Limb (tissue), 2 donors: ENCODE results near the gene DUS2.

Experiments used
- DNase-seq, 2 donors: peaks; one replicate each; pipeline ENCODE4 v3.0.0-alpha.2; 2016; ENCODE audit errors: extremely low spot score in 2 of 2

The DUS2 gene

DNA sequence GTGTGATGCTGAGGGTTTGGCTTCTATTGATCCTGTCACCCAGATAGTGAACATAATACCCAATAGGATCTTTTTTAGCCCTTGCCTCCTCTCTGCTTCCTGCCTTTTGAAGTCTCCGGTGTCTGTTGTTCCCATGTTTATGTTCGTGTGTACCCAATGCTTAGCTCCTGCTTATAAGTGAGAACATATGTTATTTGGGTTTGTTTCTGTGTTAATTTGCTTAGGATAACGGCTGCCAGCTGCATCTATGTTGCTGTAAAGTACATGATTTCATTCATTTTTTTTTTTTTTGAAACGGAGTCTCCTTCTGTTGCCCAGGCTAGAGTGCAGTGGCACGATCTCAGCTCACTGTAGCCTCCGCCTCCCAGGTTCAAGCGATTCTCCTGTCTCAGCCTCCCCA is 23.0 kb downstream of the DUS2 start:
- DNase-seq = no peak

- no peak for DNase-seq
These were observed 24.9 kb downstream of the DUS2 start for GRCh38 chr16:68047987-68048386.

DNA sequence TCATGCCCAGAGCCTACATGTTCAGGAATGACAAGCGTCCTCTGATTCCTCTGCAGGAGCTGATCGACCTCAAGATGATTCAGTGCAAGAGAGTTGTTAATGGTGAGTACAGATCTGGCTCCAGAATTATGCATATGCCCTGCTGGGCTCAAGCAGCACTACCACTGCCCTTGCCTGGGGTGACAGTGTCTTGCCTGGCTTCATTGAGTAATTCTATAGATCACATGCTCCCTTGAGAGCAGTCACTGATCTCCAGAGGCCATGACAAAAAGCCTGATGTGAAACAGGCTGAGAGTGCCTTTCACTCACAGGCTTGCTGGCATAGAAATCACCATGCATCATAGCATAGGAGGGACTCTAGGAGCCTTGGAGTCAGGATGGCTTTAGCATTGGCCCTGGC is 26.4 kb downstream of the DUS2 start:
- no peak for DNase-seq

DNA sequence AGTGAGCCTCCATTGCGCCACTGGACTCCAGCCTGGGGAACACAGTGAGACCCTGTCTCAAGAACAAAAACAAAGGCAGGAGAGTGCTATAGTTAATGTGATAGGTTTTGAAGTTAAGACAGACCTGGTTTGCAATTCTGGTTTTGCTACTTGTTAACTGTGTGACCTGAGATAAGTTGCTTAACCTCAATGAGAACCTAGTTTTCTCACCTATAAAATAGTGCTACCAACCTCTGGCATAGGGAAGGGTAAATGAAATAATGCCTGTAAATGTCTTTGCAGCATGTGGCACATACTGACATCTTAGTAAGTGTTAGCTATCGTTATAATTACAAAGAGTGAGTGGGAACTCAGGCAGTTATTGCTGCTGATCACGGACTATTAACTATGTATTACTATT is 32.3 kb downstream of the DUS2 start:
- DNase-seq = no peak

DNA sequence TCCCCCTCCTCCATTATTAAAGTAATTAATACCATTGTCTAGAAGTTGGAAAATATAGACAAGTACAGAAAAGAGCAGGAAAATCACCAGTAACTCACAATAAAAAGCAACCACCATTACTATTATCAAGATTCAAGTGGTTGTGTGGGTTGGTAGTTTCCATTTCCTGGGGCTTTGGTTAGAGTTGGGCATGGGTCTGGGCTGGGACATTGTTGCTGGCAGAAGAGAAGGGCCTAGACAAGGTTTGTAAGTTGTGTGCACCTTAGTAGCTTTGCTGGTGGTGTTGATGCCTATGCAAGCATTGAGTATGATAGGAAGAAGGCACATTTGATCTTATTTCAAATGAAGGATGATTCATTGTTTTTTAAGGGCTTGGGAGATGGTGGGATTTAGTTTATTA is 36.7 kb downstream of the DUS2 start:
- no peak for DNase-seq

DNA sequence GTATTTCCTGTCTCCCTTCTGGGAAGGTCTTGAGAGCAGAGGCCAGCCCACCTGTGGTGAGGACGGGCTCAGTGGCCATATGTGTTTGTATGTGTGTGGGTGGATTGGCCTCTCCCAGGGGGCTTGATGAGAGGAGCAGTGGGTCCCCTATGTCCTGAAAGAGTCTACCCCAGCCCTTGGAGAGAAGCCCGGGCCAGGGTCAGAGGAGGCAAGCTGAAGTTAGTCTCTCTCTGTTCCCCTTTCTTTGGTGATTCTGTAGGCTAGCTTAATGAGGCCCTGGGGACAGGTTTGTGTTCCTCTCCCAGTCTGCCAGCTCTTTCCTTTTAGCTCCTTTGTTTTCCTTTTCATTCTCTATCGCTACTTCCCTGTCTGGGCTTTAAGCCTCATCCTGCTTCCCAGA is 38.3 kb downstream of the DUS2 start:
- no peak for DNase-seq

DNA sequence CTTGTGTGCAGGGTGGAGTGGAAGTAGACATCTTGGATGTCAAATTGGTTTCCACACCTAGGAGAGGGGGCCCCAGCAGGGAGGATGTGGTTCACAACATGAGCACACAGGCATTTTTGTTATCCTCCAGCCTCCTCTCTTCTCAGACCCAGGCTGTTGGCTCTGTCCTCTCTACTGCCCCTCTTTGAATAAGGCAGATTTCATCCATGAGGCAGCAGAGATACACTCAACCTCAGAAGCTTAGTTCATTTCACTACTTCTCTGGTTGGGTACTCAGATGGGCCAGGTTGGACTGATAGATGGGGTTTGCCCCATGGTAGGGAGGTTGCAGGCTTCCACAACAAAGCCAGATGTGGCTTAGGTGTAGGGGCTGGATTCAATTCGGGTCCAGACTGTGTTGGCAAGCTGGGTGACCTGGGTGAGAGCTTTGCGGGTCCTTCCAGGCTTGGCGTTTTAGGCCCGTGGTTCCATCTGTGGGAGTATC is 39.9 kb downstream of the DUS2 start:
- DNase-seq = no peak

GRCh38 chr16:68064791-68065365 is 41.8 kb downstream of the DUS2 start:
- DNase-seq = peak; percentile 55 to 66

- DNase-seq = no peak
These were observed 42.7 kb downstream of the DUS2 start for GRCh38 chr16:68065716-68066305.

GRCh38 chr16:68066763-68067162 is 43.7 kb downstream of the DUS2 start:
- DNase-seq = no peak

GRCh38 chr16:68068926-68069325 is 45.8 kb downstream of the DUS2 start:
- DNase-seq = no peak

DNA sequence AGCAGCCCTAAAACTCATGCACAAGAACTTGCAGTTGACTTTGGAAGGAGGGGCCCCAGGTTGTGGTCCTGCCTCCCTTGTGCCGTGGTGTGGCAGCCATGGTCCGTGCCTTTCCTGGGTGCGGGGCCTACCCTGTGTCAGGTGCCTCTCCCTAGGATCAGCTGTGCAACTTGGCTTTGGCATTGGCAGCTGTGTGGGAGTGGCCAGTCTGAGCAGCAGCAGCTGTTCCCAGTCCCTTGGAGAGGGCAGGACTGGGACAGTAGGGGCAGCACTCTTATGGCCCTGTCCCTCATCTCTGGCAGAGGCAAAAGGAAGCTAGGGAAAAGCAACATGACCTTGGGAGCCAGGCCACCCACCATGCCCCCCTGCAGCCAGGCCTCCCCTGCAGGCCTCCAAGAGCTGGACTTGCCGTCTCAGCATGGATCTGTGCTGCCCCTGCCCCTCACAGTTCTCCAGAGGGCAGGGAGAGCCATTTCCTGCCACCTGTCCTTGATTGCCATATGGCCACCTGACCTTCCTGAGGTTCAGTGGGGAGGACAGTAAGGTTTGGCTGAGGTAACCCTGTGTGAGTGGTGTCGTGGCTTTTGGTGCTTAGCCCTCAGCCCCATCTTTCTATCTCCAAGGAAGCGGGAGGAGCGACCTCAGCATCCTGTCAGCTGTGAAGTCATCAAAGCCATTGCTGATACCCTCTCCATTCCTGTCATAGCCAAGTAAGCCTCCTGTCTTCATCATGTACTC is 46.6 kb downstream of the DUS2 start:
- DNase-seq = peak; percentile 32 to 61

GRCh38 chr16:68070249-68070730 is 47.2 kb downstream of the DUS2 start:
- no peak for DNase-seq

DNA sequence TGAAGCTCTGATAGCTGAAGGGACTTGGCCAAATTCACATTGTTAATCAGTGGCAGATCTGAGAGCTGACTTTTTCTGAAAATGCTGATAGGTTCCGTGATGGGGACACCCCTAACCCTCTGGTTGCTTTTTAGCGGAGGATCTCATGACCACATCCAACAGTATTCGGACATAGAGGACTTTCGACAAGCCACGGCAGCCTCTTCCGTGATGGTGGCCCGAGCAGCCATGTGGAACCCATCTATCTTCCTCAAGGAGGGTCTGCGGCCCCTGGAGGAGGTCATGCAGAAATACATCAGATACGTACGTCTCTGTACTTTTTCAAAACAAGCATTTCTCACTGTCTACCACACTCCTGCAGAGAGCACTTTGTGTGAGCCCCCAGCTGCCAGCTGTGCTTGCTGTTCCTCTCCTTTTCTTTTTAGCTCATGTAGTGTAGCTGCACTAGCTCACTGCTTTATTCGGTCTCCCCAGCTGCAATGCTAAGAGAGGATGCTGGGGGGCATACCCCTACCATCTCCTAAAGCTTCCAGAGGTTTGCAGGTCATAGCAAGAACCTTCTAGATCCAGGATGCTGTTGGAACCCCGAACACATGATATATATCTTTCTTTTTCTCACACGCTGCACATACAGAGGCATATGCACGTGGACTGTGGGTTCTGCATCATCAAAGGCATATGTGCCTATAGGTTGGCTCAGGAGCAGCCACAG is 47.9 kb downstream of the DUS2 start:
- no peak for DNase-seq

- DNase-seq = no peak
These were observed 48.4 kb downstream of the DUS2 start for GRCh38 chr16:68071518-68071901.

- no peak for DNase-seq
These were observed 49.1 kb downstream of the DUS2 start for GRCh38 chr16:68072038-68072695.

DNA sequence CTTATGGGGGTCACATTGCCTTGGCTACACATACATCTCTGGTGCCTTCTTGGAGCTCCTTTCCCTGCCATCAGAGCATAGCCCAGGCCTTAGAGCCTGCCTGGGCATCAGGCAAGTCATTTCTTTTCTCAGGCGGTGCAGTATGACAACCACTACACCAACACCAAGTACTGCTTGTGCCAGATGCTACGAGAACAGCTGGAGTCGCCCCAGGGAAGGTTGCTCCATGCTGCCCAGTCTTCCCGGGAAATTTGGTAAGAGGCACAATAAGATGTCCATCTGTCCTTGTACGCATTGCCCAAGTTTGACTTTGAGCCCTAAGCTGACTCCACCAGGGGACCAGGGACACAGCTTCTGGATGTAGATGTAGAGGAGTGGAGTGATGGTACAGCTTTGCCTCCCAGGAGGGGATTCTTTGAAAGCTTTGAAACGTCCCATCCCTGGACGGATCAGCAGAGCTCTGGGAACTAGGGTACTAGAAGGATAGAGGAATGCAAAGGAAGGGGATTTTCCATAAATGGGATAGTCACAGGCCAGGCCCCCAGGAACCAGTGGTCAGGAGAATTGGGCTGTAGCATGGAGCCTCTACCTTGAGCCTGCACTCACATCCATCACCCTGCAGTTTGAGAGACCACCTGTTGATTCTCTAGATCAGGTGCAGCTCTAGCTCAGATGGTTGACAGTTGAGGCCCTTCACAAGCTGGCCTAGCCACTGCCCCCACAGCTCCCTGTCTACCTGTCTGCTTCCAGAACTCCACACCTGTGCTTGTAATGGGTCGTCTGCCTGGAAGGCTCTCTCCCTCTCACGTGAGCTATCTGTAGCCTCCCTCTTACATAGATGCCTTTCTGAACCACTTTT is 51.0 kb downstream of the DUS2 start:
- DNase-seq = no peak

DNA sequence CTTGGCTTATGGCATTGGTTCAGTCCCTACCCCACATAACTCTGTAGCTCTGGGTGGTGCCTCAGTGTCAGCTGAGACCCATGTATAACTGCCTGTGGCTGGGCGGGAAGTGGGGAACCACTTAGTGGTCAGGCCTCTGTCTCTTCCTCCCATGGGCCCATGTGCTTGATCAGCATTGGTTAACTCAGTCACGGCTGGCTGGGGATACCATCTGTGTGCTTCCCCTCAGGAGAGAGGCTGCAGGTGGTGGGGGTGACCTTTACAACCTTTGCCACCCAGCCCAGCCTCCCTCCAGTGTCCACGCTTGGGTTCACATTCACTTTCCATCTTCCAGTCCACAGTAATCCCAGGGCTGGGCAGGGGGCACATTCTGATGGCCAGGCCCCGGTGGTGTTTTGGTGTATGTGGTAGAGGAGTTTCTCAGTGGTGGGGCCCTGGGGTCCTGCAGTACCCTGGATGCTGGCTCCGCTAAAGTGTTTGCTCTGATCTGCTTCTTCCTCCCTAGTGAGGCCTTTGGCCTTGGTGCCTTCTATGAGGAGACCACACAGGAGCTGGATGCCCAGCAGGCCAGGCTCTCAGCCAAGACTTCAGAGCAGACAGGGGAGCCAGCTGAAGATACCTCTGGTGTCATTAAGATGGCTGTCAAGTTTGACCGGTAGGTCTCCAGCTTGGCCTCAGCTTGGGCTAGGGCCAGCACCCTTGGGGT is 51.9 kb downstream of the DUS2 start:
- no peak for DNase-seq

GRCh38 chr16:68075980-68076379 is 52.9 kb downstream of the DUS2 start:
- no peak for DNase-seq

- DNase-seq = no peak
These were observed 53.5 kb downstream of the DUS2 start for GRCh38 chr16:68076560-68076959.
